Muscle layer of colon (tissue), 2 donors: ENCODE data around the gene MROH2A.

Source experiments
- H3K27ac ChIP-seq: one replicate; pipeline ENCODE4 v1.7.0; 2013; ENCODE audit warnings: low read depth, mild to moderate bottlenecking, low read length, moderate library complexity
- H3K27me3 ChIP-seq, 2 donors: one replicate each; pipeline ENCODE4 v1.7.0; 2013; ENCODE audit warnings: low read length in 2 of 2, mild to moderate bottlenecking in 2 of 2; ENCODE audit not compliant: insufficient read depth in 2 of 2, control insufficient read depth in 1 of 2
- H3K36me3 ChIP-seq: one replicate; pipeline ENCODE4 v1.7.0; 2013; ENCODE audit warnings: mild to moderate bottlenecking, low read length; ENCODE audit not compliant: insufficient read depth
- H3K4me1 ChIP-seq: one replicate; pipeline ENCODE4 v1.7.0; 2013; ENCODE audit warnings: mild to moderate bottlenecking, low read length; ENCODE audit not compliant: insufficient read depth
- H3K4me3 ChIP-seq, 2 donors: one replicate each; pipeline ENCODE4 v1.7.0; 2013; ENCODE audit warnings: low read length in 2 of 2, low read depth in 1 of 2, mild to moderate bottlenecking in 1 of 2, moderate library complexity in 1 of 2
- H3K9ac ChIP-seq: one replicate; pipeline ENCODE4 v1.7.0; 2013; ENCODE audit warnings: low read length
- H3K9me3 ChIP-seq: one replicate; pipeline ENCODE4 v1.7.0; 2013; ENCODE audit warnings: mild to moderate bottlenecking, low read length
- donor health status: abdominal sarcoma.
- donor health status: Adenocarcinoma of cecum.

The MROH2A gene

DNA sequence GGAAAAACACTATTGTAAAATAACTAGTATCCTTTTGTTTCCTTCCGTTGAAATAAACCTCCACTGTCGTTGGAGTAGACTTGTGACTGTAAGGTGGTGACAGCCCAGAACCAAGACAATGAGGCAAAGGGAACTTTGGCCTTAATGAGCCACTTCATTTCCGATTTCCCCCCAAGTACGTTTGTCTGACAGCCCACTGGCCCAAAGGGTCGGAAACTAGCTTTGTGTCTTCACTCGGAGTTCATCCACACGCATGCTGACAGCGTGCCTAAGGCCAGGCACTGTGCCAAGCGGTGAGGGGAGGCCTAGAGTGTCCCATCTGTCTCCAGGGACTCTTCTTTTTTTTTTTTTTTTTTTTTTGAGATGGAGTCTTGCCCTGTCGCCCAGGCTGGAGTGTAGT, 55.2 kb downstream of the MROH2A start:
- no peak overlapping the region for H3K4me3 ChIP-seq
- H3K36me3 ChIP-seq, result no peaks in the 10 kb centered on the region
- H3K9ac ChIP-seq, result no peak overlapping the region
- no peaks in the 10 kb centered on the region for H3K27me3 ChIP-seq
- H3K9me3 ChIP-seq, result no peaks in the 10 kb centered on the region
- no peak overlapping the region for H3K27ac ChIP-seq
- no peaks in the 10 kb centered on the region for H3K4me1 ChIP-seq

DNA sequence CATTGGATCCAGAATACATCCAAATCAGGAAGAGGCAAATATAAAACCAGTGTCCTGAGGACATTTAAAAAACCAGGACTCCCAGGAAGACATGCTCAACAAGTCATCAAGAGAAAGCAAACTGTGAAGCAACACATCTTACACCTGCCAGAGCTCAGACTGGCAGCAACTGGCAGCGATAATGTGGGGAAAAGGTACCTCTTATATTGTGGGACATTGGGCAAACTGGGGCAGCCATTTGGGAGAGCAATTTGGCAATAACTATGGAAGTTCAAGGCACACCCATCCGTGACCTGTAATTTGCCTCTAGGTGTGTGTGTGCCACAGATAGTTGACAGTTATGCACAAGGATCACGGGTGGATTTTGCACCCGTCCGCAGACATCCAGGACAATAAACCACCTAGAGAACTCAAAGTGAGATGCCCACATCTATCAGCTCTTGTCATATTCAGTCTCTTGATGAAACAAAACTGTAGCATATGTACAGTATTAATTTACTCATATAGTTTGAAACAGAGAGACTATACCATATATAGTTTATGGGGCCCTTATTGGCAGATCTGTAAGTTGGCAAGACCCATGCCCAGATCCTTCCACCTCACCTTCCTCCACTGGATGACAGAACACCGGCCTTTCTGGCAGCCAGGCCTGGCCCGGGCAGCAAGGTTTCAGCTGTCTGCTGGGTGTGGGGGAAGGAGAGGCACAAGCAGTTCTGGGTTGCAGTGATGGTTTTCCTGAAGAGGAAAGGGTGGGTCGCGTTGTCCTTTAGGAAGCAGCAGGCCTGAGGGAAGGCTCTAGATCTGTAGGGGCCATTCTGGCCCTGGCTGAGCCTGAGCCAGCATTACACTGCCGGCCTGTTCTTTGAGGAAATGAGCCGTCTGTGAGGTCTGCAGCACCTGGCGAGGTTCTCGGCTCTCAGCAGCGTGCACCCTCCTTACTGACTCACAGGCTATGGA, 57.4 kb downstream of the MROH2A start:
- H3K27ac ChIP-seq, result no peak overlapping the region
- no peaks in the 10 kb centered on the region for H3K36me3 ChIP-seq
- H3K4me1 ChIP-seq, result no peaks in the 10 kb centered on the region
- no peaks in the 10 kb centered on the region for H3K27me3 ChIP-seq
- H3K4me3 ChIP-seq, result no peak overlapping the region
- H3K9me3 ChIP-seq, result no peaks in the 10 kb centered on the region
- H3K9ac ChIP-seq, result no peak overlapping the region

DNA sequence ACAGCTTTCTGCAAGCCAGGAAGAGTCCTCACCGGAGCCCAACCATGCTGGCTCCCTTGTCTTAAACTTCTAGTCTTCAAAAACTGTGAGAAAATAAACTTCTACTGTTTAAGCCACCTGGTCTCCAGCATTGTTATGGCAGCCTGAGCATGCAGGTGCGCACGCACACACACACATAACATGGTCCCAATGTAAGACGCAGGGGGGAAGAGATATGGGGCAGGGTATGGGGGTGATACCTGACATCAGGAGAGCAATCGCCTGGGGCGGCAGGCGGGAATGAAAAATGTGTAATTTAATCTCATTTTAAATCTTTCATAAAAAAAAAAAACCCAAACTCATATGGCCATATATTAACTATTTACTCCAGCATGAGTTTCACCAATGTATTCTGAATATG, 58.2 kb downstream of the MROH2A start:
- no peak overlapping the region for H3K27ac ChIP-seq
- H3K9ac ChIP-seq, result no peak overlapping the region
- no peaks in the 10 kb centered on the region for H3K9me3 ChIP-seq
- H3K4me1 ChIP-seq, result no peaks in the 10 kb centered on the region
- H3K27me3 ChIP-seq, result no peaks in the 10 kb centered on the region
- H3K36me3 ChIP-seq, result no peaks in the 10 kb centered on the region
- H3K4me3 ChIP-seq, result no peak overlapping the region

GRCh38 chr2:233837694-233838229, 59.6 kb downstream of the MROH2A start:
- H3K36me3 ChIP-seq, result no peaks in the 10 kb centered on the region
- no peaks in the 10 kb centered on the region for H3K9me3 ChIP-seq
- H3K4me3 ChIP-seq, result no peak overlapping the region
- no peaks in the 10 kb centered on the region for H3K4me1 ChIP-seq
- no peak overlapping the region for H3K9ac ChIP-seq
- H3K27ac ChIP-seq, result no peak overlapping the region
- H3K27me3 ChIP-seq, result no peaks in the 10 kb centered on the region

- Histone ChIP-seq H3K36me3 (no peaks in the 10 kb centered on the region), H3K4me1 (no peaks in the 10 kb centered on the region), H3K9ac (no peak overlapping the region), H3K27ac (no peak overlapping the region), H3K4me3 (no peak overlapping the region), H3K9me3 (no peaks in the 10 kb centered on the region), H3K27me3 (no peaks in the 10 kb centered on the region)
Observed at GRCh38 chr2:233838251-233838650, 60.1 kb downstream of the MROH2A start.

GRCh38 chr2:233838726-233839446, 60.8 kb downstream of the MROH2A start:
- Histone ChIP-seq H3K9me3 (no peaks in the 10 kb centered on the region), H3K27me3 (no peaks in the 10 kb centered on the region), H3K9ac (no peak overlapping the region), H3K36me3 (no peaks in the 10 kb centered on the region), H3K27ac (no peak overlapping the region), H3K4me1 (no peaks in the 10 kb centered on the region), H3K4me3 (no peak overlapping the region)

DNA sequence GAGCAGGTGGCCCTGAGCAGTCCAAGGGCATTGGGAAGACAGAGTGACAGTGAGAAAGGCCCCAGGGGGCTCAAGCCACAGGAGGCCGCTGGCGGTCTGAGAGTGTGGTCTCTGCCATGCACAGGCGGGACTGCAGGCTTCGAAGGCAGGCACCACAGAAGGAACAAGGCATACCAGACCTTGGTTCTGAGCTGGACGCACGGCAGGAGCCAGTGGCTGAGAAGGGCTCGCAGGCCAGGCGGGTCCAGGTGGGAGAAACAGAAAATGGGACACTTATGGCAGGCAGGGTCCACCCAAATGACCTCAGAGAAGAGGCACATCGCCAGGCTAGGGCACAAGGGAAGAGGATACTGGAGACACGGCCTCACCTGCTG, 61.3 kb downstream of the MROH2A start:
- no peak overlapping the region for H3K9ac ChIP-seq
- H3K4me3 ChIP-seq, result no peak overlapping the region
- no peak overlapping the region for H3K27ac ChIP-seq
- no peaks in the 10 kb centered on the region for H3K36me3 ChIP-seq
- no peaks in the 10 kb centered on the region for H3K27me3 ChIP-seq
- no peaks in the 10 kb centered on the region for H3K9me3 ChIP-seq
- H3K4me1 ChIP-seq, result no peaks in the 10 kb centered on the region

DNA sequence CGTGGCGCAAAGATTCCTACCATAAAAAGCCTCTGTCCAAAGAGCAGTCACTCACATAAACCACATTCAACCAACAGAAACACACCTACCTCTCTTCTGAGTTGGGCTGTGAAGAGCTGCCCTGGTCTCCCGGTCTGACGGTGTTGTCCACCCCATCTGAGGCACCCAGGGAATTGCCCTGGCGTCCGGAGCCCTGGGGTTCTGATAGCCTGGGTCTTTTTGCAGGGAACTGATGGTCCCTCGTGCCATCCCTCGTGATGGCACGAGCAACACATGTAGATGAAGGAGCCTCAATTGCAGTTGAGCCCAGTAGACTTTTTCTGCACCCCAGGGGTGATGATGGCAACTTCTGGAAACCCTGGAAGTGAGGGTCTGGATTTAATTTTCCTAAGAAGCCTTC, 62.4 kb downstream of the MROH2A start:
- H3K9ac ChIP-seq, result no peak overlapping the region
- no peak overlapping the region for H3K4me3 ChIP-seq
- no peaks in the 10 kb centered on the region for H3K4me1 ChIP-seq
- no peak overlapping the region for H3K27ac ChIP-seq
- H3K36me3 ChIP-seq, result no peaks in the 10 kb centered on the region
- H3K9me3 ChIP-seq, result no peaks in the 10 kb centered on the region
- no peaks in the 10 kb centered on the region for H3K27me3 ChIP-seq

DNA sequence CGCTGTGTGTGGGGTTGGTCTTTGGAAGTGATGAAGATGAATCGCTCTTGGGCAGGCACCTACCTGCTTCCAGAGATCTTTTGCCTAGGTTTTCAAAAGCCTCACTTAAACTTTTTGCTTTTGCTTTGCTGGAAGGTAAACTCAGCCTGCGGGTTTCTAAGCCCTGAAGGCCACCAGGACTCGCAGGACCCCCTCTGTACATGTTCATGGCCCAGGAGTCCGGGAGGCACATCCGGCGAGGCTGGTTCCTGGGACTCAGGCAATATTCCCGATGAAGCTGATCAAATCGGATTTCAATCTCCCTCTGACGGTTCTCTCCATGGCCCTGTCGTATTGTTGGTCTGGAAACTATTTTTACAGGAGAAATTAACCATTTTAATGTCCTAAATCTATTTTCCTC, 63.1 kb downstream of the MROH2A start:
- Histone ChIP-seq H3K9ac (no peak overlapping the region), H3K36me3 (no peaks in the 10 kb centered on the region), H3K27me3 (no peaks in the 10 kb centered on the region), H3K9me3 (no peaks in the 10 kb centered on the region), H3K27ac (no peak overlapping the region), H3K4me1 (no peaks in the 10 kb centered on the region), H3K4me3 (no peak overlapping the region)

GRCh38 chr2:233844064-233844807, 66.1 kb downstream of the MROH2A start:
- no peak overlapping the region for H3K9ac ChIP-seq
- H3K4me3 ChIP-seq, result no peak overlapping the region
- H3K9me3 ChIP-seq, result no peaks in the 10 kb centered on the region
- no peaks in the 10 kb centered on the region for H3K36me3 ChIP-seq
- H3K27me3 ChIP-seq, result no peaks in the 10 kb centered on the region
- no peak overlapping the region for H3K27ac ChIP-seq
- no peaks in the 10 kb centered on the region for H3K4me1 ChIP-seq

DNA sequence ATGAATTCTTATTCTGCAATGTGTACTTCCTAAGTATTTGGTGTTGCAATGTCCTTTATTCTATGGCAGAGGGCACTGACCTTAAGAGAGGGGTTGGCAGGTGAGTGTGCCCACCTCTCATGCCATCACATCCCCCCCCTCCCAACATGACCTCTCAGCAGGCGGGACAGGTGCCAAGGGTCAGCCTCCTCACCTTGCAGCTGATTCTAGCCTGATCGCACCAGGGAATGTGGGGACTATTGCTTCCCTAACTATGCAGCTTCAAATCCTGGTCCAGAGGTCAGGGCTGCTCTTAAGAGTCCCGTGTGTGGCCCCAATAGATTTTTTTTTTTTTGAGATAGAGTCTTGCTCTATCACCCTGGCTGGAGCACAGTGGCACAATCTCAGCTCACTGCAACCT, 66.7 kb downstream of the MROH2A start:
- no peak overlapping the region for H3K27ac ChIP-seq
- no peak overlapping the region for H3K4me3 ChIP-seq
- no peaks in the 10 kb centered on the region for H3K4me1 ChIP-seq
- H3K9me3 ChIP-seq, result no peaks in the 10 kb centered on the region
- H3K27me3 ChIP-seq, result no peaks in the 10 kb centered on the region
- H3K9ac ChIP-seq, result no peak overlapping the region
- H3K36me3 ChIP-seq, result no peaks in the 10 kb centered on the region
